GM06990 (cell line): ENCODE results near the gene DHRS7.

Experiments
- DNase-seq: peaks from one replicate; pipeline ENCODE4 v3.0.0-alpha.2; 2011; ENCODE audit not compliant: insufficient read length; ENCODE audit errors: extremely low read depth
- H3K27me3 ChIP-seq: replicated peaks from 2 replicates; pipeline ENCODE4 v1.6.0; 2011; ENCODE audit warnings: low read length; ENCODE audit not compliant: control insufficient read depth, insufficient read depth
- H3K36me3 ChIP-seq: 2 replicates; pipeline ENCODE4 v1.5.1; 2011; ENCODE audit warnings: low read length; ENCODE audit not compliant: control insufficient read depth, insufficient read depth
- H3K4me3 ChIP-seq: replicated peaks from 2 replicates; pipeline ENCODE4 v1.5.1; 2011; ENCODE audit warnings: low read depth, mild to moderate bottlenecking, control low read depth, low read length
- CTCF ChIP-seq: IDR thresholded peaks from 2 replicates; pipeline ENCODE4 v1.5.1; 2011; ENCODE audit warnings: low read length, control low read depth, mild to moderate bottlenecking, inconsistent platforms; ENCODE audit not compliant: insufficient read depth, poor library complexity, severe bottlenecking

Gene DHRS7

GRCh38 chr14:60183138-60183537, 17.9 kb upstream of the DHRS7 start:
- no peaks in the 10 kb centered on the region for H3K36me3 ChIP-seq
- TF ChIP-seq CTCF = no peak
- H3K27me3 ChIP-seq = no peaks in the 10 kb centered on the region
- no peak overlapping the region for H3K4me3 ChIP-seq
- no peak for DNase-seq

GRCh38 chr14:60179431-60179869, 14.3 kb upstream of the DHRS7 start:
- Histone ChIP-seq H3K27me3 (no peaks in the 10 kb centered on the region), H3K36me3 (no peaks in the 10 kb centered on the region), H3K4me3 (no peak overlapping the region)
- no peak for TF ChIP-seq CTCF
- DNase-seq = no peak

- no peak overlapping the region for H3K4me3 ChIP-seq
- TF ChIP-seq CTCF = no peak
- no peaks in the 10 kb centered on the region for H3K27me3 ChIP-seq
- DNase-seq = no peak
- H3K36me3 ChIP-seq = no peaks in the 10 kb centered on the region
Measured at GRCh38 chr14:60178820-60179219, 13.6 kb upstream of the DHRS7 start.

- no peak for DNase-seq
- Histone ChIP-seq H3K4me3 (no peak overlapping the region), H3K36me3 (no peaks in the 10 kb centered on the region), H3K27me3 (no peaks in the 10 kb centered on the region)
- no peak for TF ChIP-seq CTCF
Measured at GRCh38 chr14:60178164-60178563, 13.0 kb upstream of the DHRS7 start.

GRCh38 chr14:60175255-60175902, 10.2 kb upstream of the DHRS7 start:
- no peak for DNase-seq
- TF ChIP-seq CTCF = no peak
- no peaks in the 10 kb centered on the region for H3K36me3 ChIP-seq
- no peaks in the 10 kb centered on the region for H3K27me3 ChIP-seq
- no peak overlapping the region for H3K4me3 ChIP-seq
